ENCODE data around the gene CFAP47. TPM values are rescaled to one million over a fixed set of nuclear protein-coding genes. Genes with fewer than 3 reads are reported as not detected.
"Not testable (repeated sequence)": the region's sequence is repeated elsewhere in the genome, so short reads cannot be mapped to it uniquely, and the experiment has no call there.

Gene CFAP47
- polyA plus RNA-seq (ENCODE audit: insufficient read length in 4 of 4): 1 to 10 TPM in 1 of 4 donors, under 1 TPM in 3; 0.49 to 1.0 (median 0.70) TPM

DNA sequence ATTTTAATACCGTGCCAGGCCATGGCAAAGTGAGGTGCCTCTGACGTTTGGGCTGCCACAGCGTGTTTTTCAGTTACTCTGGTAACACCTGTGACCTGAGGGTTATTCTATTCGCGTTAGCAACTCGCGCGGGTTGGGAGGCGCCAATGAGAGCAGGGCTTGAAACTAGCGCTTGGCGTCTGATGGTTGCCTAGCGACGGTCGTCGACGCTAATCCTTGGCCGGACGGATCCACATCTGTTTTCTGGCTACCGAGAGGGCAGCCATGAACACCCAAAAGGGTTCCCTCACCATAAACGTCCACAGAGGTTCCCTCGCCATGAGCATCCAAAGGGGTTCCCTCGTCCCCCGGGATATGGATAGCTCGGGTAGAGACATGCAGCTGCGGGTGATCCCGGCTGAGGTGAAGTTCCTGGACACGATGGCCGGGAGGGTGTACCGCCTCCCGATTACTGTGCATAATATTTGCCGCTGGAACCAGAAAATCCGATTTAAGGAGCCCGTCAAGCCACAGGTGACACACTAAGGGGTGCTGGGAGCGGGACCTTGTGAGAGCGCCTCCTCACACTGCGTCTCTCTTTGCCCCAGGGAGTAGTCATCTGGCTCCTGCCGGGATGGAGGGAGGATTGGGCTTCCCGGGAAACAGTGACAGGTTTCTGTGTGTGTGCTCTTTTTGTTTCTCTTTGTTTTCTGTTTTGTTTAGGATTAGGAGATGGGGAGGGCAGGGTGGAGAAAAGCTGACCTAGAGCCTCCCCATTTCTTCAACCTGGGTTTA is at the start of gene CFAP47:
TSS of gene CFAP47 (plus strand) at position 199 of the 774 bp plus-strand sequence. CDS start at position 265, 66 bp downstream.
- DNase-seq (ENCODE audit: low read depth in 4 of 4, low spot score in 2 of 4): peak; percentile 4 to 36 (median 26)

- no peak for DNase-seq (ENCODE audit: low read depth in 4 of 4, low spot score in 2 of 4)
Measured at GRCh38 chrX:35880601-35881000, 38.9 kb upstream of the CFAP47 start.

GRCh38 chrX:35886135-35886534 is 33.4 kb upstream of the CFAP47 start:
- DNase-seq (ENCODE audit: low read depth in 4 of 4, low spot score in 2 of 4): no peak

- DNase-seq (ENCODE audit: low read depth in 4 of 4, low spot score in 2 of 4): peak in 2 of 4 donors; percentile 5 to 17
Measured at GRCh38 chrX:35890699-35891098, 28.8 kb upstream of the CFAP47 start.

GRCh38 chrX:35986816-35987215 is 67.3 kb downstream of the CFAP47 start:
- not testable (repeated sequence) for DNase-seq (ENCODE audit: low read depth in 4 of 4, low spot score in 2 of 4)

DNA sequence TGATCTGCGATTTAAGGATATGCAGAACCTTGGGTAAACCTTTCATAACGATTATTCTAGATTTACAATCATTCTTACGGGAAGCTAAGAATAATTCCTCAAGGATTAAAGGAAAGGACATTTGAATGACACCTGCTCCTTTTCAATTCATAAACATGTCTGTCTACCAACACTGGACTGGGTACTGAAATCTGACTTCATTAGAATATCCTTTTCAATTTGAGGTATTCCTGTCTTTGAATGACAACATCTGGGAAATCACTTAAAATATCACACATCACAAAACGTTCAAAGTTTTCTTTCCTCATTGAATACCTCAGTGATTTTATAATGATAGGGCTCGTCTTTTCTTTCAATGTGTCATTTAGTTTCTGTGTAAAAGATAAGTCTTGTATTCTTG is 87.7 kb downstream of the CFAP47 start:
- no peak for DNase-seq (ENCODE audit: low read depth in 4 of 4, low spot score in 2 of 4)

DNA sequence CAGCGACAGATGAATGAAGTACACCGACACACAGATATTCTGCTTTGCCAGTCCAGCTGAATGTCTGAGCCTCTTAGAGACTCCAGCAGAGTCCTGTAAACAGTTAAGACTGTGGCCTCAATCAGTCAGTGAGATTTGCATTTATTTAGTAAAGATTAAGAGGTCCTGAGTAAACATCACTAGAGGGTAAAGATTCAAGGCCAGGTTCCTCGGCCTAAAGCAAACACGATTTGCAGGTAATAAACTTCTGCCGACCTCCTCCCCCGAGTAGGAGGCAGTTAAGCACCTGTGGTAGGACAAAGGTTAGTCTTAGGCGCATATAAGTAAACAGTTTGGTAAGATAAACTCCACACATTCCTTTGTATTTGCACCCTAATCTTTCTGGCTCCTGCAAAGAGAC is 99.6 kb downstream of the CFAP47 start:
- no peak for DNase-seq (ENCODE audit: low read depth in 4 of 4, low spot score in 2 of 4)

DNA sequence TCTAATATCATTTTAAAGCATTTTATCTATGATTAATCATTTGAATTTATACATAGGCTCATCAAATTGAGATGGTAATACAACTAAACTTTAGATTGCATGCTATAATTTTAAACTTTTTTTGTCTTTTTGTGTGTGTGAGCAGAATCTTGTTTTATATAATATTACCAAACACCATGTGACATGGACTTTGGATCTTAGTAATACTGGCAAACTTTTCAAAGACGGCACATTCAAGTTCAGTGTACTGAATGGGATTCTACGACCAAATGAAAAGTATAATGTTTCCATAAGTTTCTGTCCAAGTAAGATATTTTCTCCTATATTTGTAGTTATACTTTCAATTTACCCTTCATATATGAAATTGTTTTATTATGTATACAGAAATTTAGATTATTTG is 116.0 kb downstream of the CFAP47 start:
- DNase-seq (ENCODE audit: low read depth in 4 of 4, low spot score in 2 of 4): no peak

DNA sequence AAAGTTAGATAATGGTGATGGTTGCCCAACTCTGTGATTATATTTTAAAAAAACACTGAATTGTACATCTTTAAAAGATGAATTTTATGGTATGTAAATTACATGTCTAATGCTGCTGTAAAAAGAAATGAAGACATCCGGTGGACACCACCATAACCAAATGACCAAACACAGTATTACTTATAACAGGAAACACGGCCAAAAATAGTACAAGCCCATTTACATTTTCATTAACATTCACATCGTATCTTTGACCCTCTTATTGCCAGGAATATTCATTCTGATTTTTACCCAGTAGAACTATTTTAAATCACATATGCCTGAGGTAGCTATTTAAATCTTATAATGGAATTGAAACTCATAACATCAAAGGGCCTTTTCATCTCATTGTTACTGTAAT is 143.2 kb downstream of the CFAP47 start:
- DNase-seq (ENCODE audit: low read depth in 4 of 4, low spot score in 2 of 4): no peak

DNA sequence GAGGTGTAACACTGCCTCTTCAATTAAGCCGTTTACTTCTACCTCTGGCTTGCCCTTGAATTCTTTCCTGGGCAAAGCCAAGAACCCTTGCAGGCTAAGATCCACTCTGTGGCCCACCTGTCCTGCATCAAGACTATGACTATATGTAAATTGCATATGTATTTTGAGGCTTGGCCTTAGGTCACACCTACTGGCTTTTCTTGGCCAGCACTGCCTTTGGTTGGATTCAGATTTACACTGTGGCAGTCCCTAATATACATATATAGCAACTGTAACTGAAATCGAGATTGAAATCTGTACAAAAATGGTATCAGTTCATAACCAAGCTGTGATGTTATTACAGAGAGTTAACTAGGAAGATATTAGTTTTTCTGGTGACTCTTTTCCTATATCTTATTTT is 151.5 kb downstream of the CFAP47 start:
- DNase-seq (ENCODE audit: low read depth in 4 of 4, low spot score in 2 of 4): no peak

- not testable (repeated sequence) for DNase-seq (ENCODE audit: low read depth in 4 of 4, low spot score in 2 of 4)
Measured at GRCh38 chrX:36075009-36075408, 155.5 kb downstream of the CFAP47 start.

DNA sequence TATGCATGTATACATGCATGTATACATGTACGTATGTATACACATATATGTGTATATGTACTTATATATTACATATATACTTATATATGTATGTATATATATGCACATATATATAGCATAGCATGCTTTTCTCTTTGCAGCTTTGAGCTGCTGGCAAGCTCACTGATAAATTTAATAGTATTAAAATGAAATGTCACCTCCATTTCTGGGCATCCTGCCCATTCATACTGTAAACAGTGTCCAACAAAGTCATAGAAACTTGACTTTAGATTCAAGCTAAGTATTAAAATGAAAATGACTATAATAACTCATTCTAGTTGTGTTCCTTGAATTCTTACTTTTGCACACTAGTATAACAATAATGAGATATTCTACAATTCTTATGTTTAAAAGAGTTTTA is 163.7 kb downstream of the CFAP47 start:
- no peak for DNase-seq (ENCODE audit: low read depth in 4 of 4, low spot score in 2 of 4)

DNA sequence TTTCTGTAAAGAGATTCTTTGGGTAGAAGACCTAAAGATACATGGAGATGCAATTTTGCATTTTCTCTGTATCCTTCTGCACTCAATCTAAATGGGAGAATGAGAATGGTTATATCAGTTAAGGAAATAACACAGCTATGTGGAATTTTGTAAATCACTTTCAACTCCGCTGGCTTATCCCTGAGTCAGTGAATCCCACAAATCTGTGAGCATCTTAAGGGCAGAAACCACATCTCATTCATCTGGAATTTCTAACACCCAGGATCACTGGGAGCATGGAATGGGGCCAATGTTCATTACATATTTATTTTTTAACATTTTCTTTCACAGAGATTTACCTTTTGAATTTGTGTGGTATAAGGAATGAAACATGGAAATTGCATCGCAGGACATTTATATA is 167.8 kb downstream of the CFAP47 start:
- DNase-seq (ENCODE audit: low read depth in 4 of 4, low spot score in 2 of 4): no peak

DNA sequence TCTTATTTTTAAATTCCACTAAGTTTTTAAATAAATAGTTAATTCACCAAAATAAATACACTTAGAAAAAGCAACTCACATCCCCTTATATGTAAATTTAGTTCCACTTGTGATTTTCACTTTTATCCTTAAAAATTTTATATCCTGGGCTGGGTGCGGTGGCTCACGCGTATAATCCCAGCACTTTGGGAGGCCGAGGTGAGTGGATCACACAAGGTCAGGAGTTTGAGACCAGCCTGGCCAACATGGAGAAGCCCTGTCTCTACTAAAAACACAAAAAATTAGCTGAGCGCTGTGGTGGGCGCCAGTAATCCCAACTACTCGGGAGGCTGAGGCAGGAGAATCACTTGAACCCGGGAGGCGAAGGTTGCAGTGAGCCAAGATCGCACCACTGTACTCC is 169.4 kb downstream of the CFAP47 start:
- not testable (repeated sequence) for DNase-seq (ENCODE audit: low read depth in 4 of 4, low spot score in 2 of 4)

DNA sequence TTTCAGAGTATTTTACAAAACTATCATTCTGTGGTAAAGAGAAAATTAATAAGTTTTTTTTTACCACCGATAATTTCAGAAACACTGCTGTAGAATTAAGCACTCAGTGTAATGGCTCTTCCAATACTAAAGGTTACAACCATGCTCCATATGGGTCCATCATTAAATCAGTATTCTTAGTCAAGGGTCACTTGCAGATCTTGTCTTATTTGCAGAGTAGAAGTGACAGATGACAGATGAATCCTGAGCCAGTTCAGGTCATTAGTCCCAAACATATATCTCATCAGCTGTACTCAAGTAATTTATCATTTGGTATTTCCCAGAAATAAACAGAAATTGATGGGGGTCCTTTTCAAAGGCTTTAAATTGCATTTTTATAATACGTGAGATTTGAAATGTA is 182.9 kb downstream of the CFAP47 start:
- DNase-seq (ENCODE audit: low read depth in 4 of 4, low spot score in 2 of 4): no peak

DNA sequence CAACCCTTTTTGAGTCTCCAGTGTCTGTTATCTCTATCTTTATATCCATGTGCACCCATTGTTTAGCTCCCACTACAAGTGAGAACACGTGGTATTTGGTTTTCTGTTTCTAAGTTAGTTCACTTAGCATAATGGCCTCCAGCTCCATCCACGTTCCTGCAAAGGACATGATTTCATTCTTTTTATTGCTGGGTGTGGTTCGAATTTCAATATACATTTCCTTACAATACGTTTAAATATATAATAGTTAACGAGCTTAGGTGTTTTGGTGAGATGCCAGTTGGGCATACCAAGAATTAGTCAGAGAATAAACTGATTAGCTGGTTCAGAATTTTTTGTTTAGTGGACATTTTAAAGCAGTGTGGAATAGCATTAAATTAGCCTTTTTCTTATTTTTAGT is 196.7 kb downstream of the CFAP47 start:
- DNase-seq (ENCODE audit: low read depth in 4 of 4, low spot score in 2 of 4): no peak

DNA sequence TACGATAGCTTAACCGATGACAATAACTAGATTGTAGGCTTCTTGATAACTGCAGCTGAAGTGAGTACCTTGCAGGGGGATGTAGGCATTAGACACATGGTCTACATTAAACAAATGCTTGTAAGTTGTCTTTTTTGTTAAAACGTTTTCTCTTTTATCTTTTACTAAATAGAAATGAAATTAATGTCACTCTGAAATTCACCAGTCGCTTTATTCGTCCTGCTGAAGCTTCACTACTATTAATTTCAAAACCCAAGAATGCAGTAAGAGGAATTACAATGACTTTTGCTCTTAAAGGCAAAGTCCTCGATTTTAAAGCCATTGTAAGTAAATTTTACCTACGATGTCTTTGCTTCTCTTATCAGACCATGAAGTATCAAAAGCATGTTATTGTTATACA is 239.7 kb downstream of the CFAP47 start:
- no peak for DNase-seq (ENCODE audit: low read depth in 4 of 4, low spot score in 2 of 4)

DNA sequence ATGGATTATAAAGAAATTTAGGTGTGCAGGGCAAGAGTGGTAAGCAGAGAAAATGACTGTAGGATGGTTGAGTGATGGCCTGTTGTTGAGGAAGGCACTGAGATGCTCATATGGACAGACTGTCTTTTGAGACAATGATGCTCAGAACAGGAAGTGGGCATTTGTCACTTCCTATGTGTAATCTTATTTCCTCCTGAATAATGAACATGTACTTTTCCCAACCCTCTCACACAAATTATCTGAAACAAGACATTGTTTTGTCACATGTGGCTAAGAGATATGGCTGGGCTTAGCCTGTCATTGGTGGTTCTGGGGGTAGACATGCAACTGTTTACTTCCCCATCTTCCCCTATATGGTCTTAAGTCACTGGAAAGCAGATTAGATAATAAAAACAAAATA is 240.5 kb downstream of the CFAP47 start:
- no peak for DNase-seq (ENCODE audit: low read depth in 4 of 4, low spot score in 2 of 4)

- DNase-seq (ENCODE audit: low read depth in 4 of 4, low spot score in 2 of 4): no peak
Measured at GRCh38 chrX:36198575-36198974, 279.0 kb downstream of the CFAP47 start.

DNA sequence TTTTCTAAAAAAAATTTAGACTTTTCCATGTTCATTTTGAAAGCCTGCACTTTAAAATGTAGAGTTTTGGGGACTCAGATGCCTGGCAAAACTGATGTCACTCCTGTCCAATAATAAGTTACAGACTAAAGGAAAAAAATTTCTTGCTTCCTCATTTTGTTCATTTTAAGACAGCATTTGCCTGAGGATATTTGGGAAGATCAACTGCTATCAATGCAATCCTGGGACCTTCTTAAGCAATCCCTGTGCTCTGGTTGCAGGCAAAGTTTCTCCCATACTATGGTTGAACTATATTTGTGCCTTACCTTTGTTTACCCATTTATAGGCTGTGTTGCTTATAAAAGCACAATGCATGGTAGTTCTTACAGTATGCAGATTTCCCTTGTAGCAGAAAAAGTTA is 280.4 kb downstream of the CFAP47 start:
- DNase-seq (ENCODE audit: low read depth in 4 of 4, low spot score in 2 of 4): no peak

GRCh38 chrX:36214924-36215323 is 295.4 kb downstream of the CFAP47 start:
- DNase-seq (ENCODE audit: low read depth in 4 of 4, low spot score in 2 of 4): no peak

DNA sequence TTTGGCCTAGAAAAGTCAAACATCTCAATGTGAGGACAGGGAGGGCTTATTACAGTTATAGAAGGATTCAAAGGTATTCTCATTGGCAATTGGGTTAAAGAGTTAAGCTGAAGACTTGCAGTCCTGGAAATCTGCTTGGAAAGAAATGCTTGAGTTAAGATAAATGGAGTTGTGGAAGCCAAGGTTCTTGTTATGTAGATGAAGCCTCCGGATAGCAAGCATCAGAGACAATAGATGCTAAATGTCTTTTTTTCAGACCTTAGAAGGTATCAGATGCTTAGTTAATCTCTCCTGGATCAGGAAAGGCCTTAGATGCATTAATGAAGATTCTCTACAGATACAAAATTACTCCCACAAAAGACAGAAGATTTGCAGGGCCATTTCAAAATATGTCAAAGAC is 299.3 kb downstream of the CFAP47 start:
- no peak for DNase-seq (ENCODE audit: low read depth in 4 of 4, low spot score in 2 of 4)

Data from left renal cortex interstitium (tissue), 4 donors.